SKM-1 (cell line): Measurements from ENCODE around the gene SYPL2.

ENCODE experiments used
- DNase-seq: peaks from one replicate; lab custom pipeline; 2025; ENCODE audit not compliant: unreplicated experiment; lab: John Stamatoyannopoulos, UW

SYPL2 gene

DNA sequence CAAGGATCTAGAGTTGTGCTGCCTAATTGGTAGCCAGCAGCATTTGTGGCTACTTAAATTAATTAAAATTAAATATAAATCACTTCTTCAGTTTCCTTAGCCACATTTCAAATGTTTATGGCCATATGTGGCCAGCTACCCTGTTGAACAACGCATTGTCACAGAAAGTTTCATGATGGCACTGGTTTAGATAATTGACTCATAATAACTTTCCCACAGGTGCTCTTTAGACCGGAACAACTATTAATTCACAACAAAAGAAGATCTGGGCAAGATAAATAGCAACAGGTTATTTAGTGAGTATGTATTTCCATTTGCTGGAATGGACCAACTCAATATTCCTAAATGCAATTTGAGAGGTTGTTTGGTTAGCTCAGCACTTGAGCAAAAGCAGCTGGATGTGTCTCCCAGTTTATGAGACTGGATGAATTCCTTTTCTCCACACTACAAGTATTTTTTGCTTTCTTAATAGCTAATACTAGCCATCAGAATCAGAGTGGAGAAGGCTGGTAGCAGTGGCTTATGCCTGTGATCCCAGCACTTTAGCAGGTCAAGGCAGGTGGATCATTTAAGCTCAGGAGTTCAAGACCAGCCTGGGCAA, 46.9 kb downstream of the SYPL2 start:
- no peak for DNase-seq

DNA sequence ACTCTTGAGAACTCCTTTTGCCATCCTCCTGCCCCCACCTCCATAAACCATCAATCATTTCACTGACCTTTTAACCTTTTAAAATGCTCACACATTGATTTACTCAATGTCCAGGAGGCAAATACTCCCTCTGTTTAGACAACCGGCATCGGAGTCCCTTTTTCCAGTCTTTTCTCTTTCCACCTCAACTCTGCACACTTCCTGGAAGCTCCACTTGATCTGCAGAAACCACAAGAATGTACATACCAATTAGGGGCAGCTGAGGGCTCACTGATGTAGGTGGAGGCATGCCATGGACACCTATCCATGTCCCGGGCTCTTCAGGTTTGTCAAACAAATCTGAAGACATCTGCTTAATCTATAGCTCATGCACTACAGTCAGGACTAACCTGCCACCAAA, 48.5 kb downstream of the SYPL2 start:
- no peak for DNase-seq

DNA sequence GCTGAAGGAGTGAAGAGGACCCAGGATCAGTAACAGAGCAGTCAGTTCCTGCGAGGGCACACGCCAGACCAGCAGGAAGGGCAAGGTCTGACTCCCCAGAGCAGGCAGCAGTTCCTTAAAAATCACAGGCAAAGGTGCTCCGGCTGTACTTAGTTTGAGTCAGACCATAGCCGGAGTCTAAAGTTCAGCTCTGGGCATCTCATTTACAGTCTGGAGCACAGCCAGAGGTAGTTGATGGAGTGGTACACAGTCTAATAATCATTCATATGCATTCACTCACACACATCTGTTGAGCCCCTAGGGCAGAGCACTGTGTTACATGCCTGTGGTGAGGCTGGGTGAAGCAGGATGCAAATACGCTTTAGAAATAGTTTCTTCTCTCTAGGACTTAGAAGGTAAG, 50.5 kb downstream of the SYPL2 start:
- no peak for DNase-seq

DNA sequence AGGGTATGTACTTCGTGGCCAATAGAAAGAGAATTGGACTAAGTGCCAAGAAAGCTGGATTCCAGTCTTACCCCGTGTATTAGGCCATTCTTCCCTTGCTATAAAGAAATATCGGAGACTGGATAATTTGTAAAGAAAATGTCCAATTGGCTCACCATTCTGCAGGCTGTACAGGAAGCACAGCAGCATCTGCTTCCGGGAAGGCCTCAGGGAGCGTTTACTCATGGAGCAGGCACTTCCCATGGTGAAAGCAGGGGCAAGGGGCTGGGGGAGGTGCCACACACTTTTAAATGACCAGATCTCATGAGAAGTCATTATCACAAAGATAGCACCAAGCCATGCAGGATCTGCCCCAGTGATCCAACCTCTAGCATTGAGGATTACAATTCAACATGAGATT, 51.0 kb downstream of the SYPL2 start:
- DNase-seq: no peak

DNA sequence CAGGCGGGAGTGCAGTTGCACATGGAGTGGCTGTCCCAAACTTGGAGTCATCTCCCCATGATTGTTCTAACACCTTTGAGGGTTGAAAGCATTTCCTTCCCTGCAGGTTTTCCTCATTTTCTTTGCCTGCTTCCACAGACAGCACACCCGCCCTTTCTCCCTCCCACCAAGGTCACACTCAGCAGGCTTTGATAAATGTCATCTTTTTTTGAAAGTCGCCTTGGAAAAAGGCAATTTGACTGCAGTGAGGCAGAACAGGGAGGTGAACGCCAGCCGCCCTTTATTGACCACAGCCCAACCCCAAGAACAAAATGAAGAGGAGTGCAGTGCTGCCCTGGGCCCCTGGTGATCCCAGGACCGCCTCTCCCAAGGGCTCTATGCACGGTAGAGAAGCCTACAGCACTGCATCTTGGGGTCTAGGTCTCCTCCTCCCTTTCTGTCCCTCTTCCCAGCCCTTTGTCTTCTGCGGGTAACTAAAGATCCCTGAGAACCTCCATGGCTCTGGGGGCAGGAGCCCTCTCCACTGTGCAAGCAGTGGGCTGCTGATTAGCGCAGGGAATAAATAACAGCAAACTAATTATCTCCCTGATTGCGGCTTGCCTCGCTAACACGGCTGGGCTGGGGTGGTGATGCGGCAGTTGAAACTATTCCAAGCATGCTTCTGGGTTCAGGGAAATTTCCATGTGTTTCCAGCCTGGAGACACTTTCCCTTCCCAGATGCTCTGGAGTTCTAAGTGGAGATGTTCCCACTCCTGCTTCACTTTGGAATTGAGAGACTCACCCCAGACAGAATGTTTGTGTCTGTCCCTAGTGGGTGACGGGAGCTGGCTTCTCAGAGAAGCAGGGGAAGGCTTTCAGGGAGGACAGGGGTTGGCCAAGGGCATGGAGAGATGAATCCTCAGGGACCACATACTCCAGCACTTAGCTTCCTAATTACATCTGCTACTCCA, 54.9 kb downstream of the SYPL2 start:
- no peak for DNase-seq

DNA sequence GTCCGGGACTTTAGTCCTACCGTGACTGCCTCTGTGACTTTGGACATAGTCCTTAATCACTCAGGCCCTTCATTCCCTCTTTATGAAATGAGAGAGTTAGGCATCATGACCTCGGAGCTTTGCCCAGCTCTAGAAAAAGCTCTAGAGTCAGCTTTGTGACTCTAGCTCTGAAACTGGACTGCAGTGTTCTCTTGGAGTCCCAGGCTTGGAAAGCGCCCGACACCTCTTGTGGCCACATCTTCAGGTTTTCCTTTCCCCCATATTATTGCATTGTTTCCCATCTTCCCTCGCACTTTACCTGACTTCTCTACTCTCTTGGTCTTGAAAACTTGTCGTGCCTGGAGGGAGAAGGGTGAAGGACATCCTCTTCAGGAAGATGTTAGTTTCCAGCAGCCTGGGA, 55.7 kb downstream of the SYPL2 start:
- no peak for DNase-seq

DNA sequence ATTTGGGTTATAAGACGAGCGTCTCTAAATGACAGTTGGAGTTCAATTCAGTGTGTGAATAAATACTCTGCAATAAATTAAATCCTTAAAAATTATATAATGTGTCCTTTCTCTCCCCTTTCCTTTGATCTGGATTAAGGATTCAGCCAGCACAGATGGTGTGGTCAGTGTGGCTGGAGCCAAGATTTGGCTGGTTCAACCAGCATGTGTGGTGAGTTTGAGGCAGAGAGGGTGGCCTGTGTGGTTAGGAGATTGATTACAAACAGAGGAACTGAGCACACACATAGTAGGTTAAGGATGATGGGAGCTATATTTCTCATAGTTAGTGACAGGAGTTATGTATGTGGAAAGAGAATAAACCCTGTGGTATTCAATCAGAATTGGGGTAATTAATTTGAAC, 57.4 kb downstream of the SYPL2 start:
- no peak for DNase-seq

DNA sequence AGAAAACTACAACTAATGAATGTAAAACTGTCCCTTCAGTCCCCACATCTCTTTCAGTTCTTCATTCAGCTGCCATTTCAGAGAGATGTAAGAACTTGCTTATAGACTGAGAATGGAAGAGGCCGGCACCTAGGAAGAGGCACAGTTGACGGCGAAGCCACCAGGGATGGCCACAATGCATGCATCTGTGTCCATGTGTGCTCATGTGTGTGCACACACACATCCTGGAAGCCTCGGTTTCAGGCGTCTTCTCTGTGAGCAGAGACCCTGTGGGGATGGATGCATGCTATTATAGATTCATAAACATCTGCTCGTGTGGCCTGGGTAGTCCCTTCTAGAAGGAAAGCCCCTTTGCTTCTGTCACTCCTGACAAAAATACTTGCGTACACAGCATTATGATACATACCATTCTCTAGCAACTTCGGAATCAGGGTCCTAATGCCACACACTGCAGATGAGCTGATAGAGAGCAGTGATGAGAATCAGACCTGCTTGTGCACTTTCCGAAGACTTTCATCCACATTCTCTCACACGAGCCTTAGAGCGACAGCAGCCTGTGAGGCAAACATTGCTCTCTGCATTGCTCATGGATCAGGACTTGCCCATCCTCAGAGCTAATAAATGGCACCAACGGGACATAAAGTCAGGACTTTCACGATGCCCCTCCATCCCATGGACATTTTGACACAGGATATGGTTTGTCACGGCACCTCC, 60.9 kb downstream of the SYPL2 start:
- DNase-seq: no peak

DNA sequence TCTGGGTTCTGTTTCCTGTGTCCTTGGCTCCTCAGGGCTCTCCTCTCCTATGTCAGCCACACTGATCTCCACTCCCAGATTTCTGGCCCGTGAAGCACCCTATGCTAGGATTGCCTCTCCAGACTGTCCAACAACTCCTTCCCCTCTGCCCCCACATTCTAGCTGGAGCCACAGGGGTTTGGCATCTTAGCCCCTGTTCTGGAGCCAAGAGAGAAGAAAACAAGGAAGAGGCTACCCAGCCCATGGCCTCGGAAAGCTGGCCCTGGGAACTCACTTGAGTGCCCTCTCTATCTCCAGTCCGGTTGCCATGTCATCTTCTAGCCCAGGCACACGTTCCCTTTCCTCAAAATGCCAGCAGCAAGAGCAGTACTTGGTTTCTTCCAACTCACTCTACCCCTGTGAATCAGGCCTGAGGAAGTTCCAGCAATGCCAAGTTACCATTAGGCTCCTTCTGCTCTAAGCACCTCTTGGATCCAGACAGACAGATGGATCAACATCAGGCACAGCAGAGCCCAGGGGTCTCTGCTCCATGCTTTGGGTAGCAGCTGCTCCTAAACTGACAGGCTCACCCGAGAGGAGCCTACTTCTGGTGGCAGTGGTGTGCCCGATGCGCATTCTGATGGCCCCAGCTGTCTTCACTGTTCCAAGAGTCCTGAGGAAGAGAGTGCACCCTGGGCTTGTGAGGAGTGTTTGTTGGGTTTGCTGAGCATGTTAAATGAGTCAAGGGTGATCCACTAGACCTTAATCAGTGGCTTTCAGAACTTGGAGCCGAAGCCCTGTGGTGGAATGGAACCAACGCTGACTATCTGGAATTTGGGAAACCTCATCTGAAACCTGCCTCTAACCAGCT, 61.7 kb downstream of the SYPL2 start:
- DNase-seq: no peak

DNA sequence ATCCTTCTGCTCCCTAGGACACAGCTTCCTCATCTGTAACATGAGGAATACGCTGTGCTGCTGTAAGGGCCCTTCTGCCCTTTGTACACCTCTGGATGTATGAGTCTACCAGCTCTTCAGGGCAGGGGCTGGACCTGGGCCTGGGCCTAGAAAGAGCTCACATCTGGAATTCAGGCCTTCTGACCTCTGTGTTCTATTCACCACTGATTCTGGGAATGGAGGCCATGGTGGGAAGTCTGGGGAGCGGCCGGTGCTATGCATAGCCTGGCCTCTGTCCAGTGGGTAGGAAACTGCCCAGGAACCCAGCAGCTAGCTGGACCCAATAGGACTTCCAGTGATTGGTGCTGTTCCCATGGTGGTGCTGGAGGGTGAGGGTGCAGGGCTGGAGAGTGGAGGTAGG, 62.4 kb downstream of the SYPL2 start:
- DNase-seq: no peak

DNA sequence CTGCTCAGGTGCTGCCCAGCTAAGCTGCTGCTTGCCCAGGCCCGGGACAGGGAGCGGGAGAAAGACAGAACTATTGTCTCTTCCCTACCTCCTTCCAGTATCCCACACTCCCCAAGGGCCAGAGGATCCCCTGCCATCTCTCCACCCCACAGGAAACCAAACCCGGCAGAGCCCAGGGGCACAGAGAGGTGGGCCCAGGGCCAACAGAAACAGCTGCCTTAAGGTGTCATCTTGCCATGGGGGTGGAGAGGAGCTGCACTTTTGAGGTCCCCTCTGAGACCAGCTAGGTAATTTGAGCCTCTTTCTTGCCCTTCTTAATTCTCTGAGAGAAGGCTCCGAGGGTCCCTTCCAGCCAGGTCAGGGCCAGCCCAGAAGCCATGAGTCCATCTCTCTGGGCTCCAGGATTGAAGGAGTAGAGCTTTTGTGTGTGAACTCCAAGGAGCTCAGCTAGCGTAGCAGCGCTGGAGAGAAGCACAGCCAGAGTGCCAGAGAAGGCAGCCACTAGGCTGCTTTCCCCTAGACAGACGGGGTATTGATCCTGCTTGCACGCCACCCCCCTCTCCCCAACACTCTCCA, 63.6 kb downstream of the SYPL2 start:
- no peak for DNase-seq

DNA sequence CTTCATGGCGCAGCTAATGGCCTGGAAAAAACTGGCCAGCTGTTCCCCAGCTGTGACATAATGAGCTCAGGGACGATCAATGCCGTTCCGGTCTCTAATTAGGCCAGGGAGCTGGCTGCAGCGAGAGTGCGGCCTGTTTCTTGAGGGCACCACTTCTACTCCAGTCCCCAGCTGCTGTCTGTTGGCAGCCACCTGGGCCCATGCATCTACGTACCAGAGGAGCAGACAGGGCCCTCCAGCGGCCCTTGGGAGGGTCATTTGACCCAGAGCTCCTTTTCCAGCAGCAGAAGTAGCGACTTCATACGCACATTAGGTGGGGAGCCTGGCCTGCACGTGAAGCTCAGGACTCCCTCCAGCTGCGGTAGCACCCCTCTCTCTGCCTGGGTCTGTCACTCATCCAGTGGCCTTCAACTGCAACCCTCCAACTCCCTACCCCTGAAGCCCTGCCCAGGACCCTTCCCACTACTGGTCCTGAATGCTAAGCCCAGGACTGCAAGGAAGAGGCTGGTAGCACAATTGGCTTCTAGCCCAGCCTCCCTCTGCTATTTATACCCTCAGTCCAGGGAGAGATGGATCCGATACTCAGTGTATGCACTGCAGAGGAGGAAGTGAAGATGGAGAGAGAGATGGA, 64.2 kb downstream of the SYPL2 start:
- DNase-seq: no peak

DNA sequence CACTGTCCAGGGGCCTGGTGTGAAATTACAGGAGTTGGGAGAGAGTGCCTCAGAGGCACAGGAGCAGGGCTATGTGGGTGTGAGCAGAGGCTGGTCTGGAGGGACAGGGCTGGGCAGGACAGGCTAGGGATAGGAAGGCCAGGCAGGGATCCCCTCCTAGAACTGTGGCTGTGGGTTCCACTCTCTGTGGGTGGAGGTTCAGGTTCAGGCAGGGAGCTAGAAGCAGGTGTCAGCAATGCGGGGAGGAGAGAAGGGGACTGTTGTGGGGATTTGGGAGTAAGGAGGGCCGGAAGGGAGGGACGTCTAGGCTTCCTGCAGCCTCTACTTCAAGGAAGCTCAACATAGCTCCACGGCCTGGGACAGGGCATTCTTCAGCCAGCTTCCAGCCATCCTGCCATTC, 65.0 kb downstream of the SYPL2 start:
- DNase-seq: no peak
